ENCODE measurements around the gene LRMDA. TPM values are rescaled to one million over a fixed set of nuclear protein-coding genes. Genes with fewer than 3 reads are reported as not detected.

The LRMDA gene
- total RNA-seq, 4 donors from 2014 or later: 2.2 to 7.8 (median 4.5) TPM

- H3K27ac ChIP-seq: no peak overlapping the region
- intact Hi-C loops (cut with DNase I; ENCODE audit: low total_unique reads) (no loop called here), in situ Hi-C loops (cut with MboI; ENCODE audit: low pct_ligation_motif_present in 1 of 4, low pct_unique_long_range_greater_than_20kb in 1 of 4, low sequenced_read_pairs in 3 of 4) (no loop called here)
- DNase-seq: no peak
- peaks cover 0 to 3% (median 0%) of the 10 kb centered on the region in 4 donors for H3K4me1 ChIP-seq
- no peaks in the 10 kb centered on the region for H3K9me3 ChIP-seq
- no peaks in the 10 kb centered on the region for H3K36me3 ChIP-seq
- WGBS, 2 donors (ENCODE audit: low coverage in 1 of 2): 86 to 100% methylated on average over 1 to 3 of the region's 3 CpGs
- TF ChIP-seq POLR2AphosphoS5 (IDR thresholded peaks at IDR 0.05) (peak in 1 of 3 donors; percentile 23), POLR2A (IDR thresholded peaks at IDR 0.05) (no peak)
- no peaks in the 10 kb centered on the region for H3K27me3 ChIP-seq
- no peak overlapping the region for H3K4me3 ChIP-seq
Measured at GRCh38 chr10:75530299-75530698, 98.9 kb downstream of the LRMDA start.

DNA sequence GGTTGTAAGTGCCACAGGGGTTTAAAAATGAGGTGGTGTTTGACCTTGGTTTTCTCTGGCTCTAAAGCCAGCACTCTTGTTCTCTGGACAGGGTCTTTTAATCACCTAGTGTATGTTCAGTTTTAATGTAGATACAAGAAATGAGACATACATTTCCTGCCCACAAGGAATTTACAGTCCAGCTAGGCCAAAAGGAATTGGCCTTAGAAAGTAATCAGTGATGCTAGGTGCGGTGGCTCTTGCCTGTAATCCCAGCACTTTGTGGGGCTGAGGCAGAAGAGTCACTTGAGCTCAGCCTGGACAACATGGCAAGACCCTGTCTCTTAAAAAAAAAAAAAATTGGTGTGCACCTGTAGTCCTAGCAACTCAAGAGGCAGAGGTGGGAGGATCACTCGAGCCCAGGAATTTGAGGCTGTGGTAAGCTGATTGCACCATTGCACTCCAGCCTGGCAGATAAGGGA lies 100.2 kb downstream of the LRMDA start:
- DNase-seq: no peak
- intact Hi-C loops (cut with DNase I; ENCODE audit: low total_unique reads): no loop called here
- TF ChIP-seq EP300 (IDR thresholded peaks at IDR 0.05; ENCODE audit: low read depth) (no peak), POLR2AphosphoS5 (IDR thresholded peaks at IDR 0.05) (no peak), POLR2A (IDR thresholded peaks at IDR 0.05) (no peak)
- TF ChIP-seq, protein P1, sequence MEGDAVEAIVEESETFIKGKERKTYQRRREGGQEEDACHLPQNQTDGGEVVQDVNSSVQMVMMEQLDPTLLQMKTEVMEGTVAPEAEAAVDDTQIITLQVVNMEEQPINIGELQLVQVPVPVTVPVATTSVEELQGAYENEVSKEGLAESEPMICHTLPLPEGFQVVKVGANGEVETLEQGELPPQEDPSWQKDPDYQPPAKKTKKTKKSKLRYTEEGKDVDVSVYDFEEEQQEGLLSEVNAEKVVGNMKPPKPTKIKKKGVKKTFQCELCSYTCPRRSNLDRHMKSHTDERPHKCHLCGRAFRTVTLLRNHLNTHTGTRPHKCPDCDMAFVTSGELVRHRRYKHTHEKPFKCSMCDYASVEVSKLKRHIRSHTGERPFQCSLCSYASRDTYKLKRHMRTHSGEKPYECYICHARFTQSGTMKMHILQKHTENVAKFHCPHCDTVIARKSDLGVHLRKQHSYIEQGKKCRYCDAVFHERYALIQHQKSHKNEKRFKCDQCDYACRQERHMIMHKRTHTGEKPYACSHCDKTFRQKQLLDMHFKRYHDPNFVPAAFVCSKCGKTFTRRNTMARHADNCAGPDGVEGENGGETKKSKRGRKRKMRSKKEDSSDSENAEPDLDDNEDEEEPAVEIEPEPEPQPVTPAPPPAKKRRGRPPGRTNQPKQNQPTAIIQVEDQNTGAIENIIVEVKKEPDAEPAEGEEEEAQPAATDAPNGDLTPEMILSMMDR (IDR thresholded peaks at IDR 0.05): no peak
- Histone ChIP-seq H3K9me3 (no peaks in the 10 kb centered on the region), H3K36me3 (no peaks in the 10 kb centered on the region), H3K4me3 (no peak overlapping the region), H3K27me3 (no peaks in the 10 kb centered on the region), H3K27ac (no peak overlapping the region), H3K4me1 (peaks cover 0 to 3% (median 0%) of the 10 kb centered on the region in 4 donors)
- in situ Hi-C loops (cut with MboI; ENCODE audit: low pct_ligation_motif_present in 1 of 4, low pct_unique_long_range_greater_than_20kb in 1 of 4, low sequenced_read_pairs in 3 of 4): no loop called here
- 60 to 70% methylated on average over 1 to 2 of the region's 2 CpGs for WGBS, 2 donors (ENCODE audit: low coverage in 1 of 2)

GRCh38 chr10:75532253-75532924 lies 101.0 kb downstream of the LRMDA start:
- 80 to 86% methylated on average over 1 to 3 of the region's 3 CpGs for WGBS, 2 donors (ENCODE audit: low coverage in 1 of 2)

GRCh38 chr10:75538144-75538543 lies 106.7 kb downstream of the LRMDA start:
- Histone ChIP-seq H3K9me3 (no peaks in the 10 kb centered on the region), H3K4me1 (peaks cover 0 to 14% (median 3%) of the 10 kb centered on the region in 4 donors), H3K36me3 (no peaks in the 10 kb centered on the region), H3K27ac (no peak overlapping the region), H3K27me3 (no peaks in the 10 kb centered on the region), H3K4me3 (no peak overlapping the region)
- intact Hi-C loops (cut with DNase I; ENCODE audit: low total_unique reads) (no loop called here), in situ Hi-C loops (cut with MboI; ENCODE audit: low pct_ligation_motif_present in 1 of 4, low pct_unique_long_range_greater_than_20kb in 1 of 4, low sequenced_read_pairs in 3 of 4) (no loop called here)
- WGBS, 2 donors (ENCODE audit: low coverage in 1 of 2): 87 to 98% methylated on average over 3 to 8 of the region's 8 CpGs
- no peak for DNase-seq
- no peak for TF ChIP-seq EP300 (IDR thresholded peaks at IDR 0.05; ENCODE audit: low read depth)
- no peak for TF ChIP-seq POLR2A (IDR thresholded peaks at IDR 0.05)
- no peak for TF ChIP-seq POLR2AphosphoS5 (IDR thresholded peaks at IDR 0.05)
- TF ChIP-seq, protein P1 (IDR thresholded peaks at IDR 0.05): no peak

More at GRCh38 chr10:75532253-75532924, 101.0 kb downstream of the LRMDA start:
- H3K4me3 ChIP-seq: no peak overlapping the region
- H3K27ac ChIP-seq: no peak overlapping the region
- TF ChIP-seq EP300 (IDR thresholded peaks at IDR 0.05; ENCODE audit: low read depth) (no peak), POLR2AphosphoS5 (IDR thresholded peaks at IDR 0.05) (no peak), POLR2A (IDR thresholded peaks at IDR 0.05) (no peak)
- TF ChIP-seq, protein P1 (IDR thresholded peaks at IDR 0.05): no peak
- H3K27me3 ChIP-seq: no peaks in the 10 kb centered on the region
- no peak for DNase-seq
- in situ Hi-C loops (cut with MboI; ENCODE audit: low pct_ligation_motif_present in 1 of 4, low pct_unique_long_range_greater_than_20kb in 1 of 4, low sequenced_read_pairs in 3 of 4): no loop called here
- intact Hi-C loops (cut with DNase I; ENCODE audit: low total_unique reads): no loop called here
- H3K36me3 ChIP-seq: no peaks in the 10 kb centered on the region
- H3K9me3 ChIP-seq: no peaks in the 10 kb centered on the region
- H3K4me1 ChIP-seq: peaks cover 0 to 3% (median 0%) of the 10 kb centered on the region in 4 donors

All from transverse colon (tissue), 4 donors.